HG02571 (cell line): ENCODE data around the gene DENND11.
A peak's percentile ranks its signal among the peaks of the same experiment; 100 is the strongest.
"Not testable (repeated sequence)": the region's sequence is repeated elsewhere in the genome, so short reads cannot be mapped to it uniquely, and the experiment has no call there.

Experiments
- ATAC-seq: cut with Tn5 transposase; IDR thresholded peaks from one replicate; pipeline ENCODE4 v1.9.1; 2021; ENCODE audit warnings: mild to moderate bottlenecking, moderate library complexity; ENCODE audit not compliant: unreplicated experiment

DENND11 gene

DNA sequence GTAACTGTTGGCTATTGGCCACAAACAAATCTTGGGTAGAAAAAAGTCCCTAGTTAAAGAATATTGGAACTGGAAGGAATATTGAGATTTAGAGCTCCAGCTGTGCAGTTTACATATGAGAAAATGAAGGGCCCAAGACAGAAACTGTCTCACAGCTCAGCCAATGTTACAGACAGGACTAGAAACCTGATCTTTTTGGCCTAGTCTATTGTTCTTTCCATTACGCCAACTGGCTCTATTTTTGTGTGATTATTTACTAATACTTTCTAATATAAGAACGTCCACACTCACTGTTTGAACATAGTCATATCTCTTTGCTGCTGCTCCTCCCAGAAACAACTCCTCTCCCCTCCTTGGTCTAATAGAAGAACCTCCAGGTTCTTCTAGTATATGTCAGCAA, 7.4 kb upstream of the DENND11 start:
- ATAC-seq = no peak

DNA sequence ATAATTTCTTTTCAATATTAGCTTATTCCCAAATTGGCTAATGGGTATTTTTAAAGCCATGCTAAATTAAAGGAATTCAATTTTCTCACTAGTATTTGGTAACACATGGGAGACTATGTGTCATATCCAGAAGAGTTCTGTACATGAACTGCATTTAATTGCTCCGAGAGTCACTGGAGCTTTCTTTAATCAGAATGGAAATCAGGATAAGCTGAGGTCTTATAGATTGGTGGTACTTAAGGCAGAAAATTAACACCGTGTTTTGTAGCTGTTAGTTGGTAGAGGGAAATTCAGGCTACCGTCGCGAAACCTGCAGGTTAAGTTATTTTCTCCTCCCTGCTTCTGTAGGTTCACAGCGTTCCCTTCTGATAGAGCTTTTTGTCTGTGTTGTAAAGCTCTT, 6.4 kb upstream of the DENND11 start, which contains the start of gene WEE2:
WEE2 (plus strand) TSS at position 3 of the 400 bp plus-strand sequence. CDS start 406 bp downstream, outside the sequence.
- ATAC-seq = no peak

DNA sequence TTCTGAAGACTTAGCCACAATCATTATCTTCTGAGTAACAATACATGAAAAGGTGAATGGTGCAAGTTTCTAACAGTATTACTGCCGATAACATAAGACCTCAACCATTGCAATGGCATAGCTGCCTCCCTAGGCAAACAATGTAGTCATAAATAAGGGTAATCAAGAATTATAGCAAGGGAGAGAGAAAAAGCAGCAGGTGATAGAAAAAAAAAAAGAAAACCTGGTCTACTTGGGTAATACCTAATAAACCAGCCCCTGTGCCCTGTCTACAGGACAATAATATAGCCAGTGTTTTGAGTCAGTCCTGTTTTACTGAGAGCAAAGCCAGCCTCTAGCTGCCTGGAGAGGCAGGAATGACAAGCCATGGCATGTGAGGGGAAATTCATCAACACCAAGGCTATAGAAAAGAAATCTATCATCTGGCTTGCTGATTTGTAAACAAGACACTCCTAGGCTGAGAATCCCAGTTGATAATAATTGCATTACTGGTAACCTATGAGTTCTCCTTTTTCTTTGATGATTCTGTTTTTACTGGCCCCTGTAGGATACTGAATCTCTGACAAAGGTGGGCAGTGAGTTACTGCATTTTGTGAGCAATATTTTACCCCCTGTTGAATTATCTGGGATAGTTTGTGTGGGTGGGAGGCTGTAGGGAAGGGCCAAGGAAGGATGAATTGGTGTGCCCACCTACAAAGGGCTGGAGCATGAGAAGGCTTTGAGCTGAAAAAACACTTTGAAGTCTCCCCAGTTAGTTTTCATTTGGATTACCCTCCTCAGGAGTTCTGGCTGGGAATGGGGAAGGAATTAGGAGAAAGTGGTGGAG, 4.5 kb upstream of the DENND11 start:
- no peak for ATAC-seq

DNA sequence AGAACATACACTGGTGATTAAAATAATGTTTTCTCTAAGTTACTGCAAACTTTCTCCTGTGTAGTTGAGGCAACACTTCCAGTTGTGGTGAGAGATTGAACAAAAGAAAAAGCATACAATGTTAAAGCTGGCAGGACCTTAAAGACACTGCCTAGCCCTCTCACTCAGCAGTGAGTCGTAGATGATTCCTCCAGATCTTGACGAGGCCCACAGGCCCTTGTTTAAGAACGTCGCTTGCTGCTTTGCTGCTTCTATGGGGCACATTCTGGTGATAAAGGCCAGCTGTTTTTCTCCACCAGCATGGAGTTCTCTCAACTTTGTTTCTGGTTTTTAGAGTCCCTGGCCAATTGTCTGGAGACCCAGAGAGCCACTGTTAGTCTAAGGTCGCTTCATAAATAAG, 2.8 kb upstream of the DENND11 start:
- ATAC-seq = no peak

GRCh38 chr7:141704112-141704511, 2.1 kb upstream of the DENND11 start:
- no peak for ATAC-seq

- ATAC-seq = no peak
These were observed 926 bp upstream of the DENND11 start for GRCh38 chr7:141702892-141703291.

GRCh38 chr7:141701489-141702046, 398 bp downstream of the DENND11 start:
- ATAC-seq = peak; percentile 79

GRCh38 chr7:141700848-141701371, 1.1 kb downstream of the DENND11 start:
- ATAC-seq = peak; percentile 18

DNA sequence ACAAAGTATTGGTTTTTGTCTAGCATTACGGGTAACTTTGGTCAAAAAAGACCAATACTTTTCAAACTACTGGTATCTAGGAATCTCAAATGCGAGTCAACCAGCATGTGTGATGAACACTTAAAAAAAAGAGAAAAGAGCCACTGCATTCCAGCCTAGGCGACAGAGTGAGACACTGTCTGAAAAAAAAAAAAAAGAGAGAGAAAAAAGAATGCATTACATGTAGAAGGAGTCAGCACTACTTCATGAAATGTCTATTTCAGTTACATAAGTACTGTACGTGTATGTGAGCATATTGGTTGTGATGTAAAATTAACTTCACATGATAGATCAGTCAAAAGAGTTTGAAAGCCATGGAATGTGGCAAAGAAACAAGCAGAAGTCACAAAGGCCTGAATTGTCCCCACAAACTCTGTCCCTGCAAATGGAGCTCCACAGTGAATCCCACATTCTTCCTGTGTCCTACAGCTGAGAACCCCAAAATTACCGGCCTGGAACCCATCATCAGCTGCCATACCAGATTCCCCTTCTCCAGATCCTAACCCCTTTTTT, 1.6 kb downstream of the DENND11 start:
- ATAC-seq = no peak

GRCh38 chr7:141699860-141700259, 2.1 kb downstream of the DENND11 start:
- ATAC-seq = no peak

DNA sequence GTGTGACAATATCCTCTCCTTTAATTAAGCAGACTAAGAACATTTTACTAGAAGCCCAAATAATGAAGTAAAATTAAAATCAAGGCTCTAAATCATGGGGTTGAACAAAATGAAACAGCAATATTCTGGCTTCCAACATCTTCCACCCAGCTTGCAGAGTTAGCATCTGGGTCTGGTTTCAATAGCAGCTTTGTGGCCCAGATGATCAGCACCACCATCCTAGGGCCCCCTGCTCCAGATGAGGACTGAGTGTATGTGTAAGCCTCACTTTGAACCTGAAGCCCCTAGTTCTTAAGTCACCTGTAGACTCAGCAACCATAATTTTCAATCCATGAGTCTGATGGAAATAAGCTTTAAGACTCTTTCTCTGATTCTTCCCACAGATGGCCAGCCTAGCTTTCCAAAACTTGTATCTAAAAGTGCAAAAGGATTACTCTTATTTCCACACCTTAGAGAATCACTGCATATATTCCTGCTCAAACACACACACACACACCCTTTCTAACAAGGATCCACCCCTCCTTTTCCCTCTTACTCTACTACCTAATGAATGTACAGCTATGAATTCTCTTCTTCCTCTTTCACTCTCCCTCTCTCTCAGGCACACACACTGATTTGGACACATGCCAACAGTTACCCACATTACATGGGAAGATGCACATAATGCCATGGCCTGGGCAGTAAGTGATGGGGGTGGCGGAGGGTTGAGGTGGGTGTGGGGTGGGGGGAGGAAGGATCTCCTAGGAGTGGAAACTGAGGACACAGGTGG, 3.5 kb downstream of the DENND11 start:
- no peak for ATAC-seq

DNA sequence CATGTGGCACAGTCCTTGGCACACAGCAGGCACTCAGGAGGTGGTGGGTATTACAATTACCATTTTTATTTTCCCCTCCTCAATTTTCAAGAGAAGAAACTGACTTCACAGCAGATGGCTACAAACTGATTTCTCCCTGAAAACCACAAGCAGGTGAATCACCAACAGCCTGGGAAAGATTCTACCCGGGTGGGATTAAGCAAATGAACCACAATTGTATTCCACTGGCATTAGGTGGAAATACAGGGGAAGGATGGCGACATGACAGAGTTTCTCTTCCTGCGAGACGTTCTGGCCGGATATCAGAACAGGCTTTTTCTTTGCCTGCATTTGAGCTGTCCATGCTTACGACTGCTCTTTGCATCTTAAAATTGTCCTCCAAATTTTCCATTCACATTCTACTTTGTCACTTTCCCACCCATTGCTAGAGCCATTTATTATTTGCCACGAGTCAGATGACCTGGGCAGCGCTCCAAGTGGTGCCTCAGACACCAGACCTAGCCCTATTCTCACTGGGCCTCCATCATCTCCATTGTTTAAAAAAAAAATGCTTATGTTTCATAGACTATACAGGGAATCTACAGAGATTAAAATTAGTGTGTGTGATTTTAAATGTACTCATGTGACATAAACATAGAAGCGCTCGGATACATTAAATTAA, 4.6 kb downstream of the DENND11 start:
- no peak for ATAC-seq

DNA sequence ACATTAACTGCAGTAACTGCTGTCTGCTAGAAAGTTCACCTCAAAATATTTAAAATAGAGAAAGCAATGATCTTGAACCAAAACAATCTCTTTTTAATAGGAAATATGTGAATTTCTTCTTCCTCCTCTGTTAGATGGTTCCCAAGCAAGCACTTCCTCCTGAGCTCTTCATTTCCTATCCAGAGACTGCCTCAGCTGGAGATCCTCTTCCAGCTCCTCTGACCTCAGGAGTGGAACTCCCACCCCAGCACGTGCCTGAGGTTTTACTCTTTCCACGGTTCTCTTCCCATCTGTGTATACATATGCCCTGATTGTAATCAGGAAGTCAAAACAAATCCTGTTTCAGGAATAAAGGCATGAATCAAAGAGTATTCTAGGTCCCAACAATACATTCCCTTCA, 5.6 kb downstream of the DENND11 start:
- no peak for ATAC-seq

- ATAC-seq = no peak
These were observed 6.1 kb downstream of the DENND11 start for GRCh38 chr7:141695803-141696289.

DNA sequence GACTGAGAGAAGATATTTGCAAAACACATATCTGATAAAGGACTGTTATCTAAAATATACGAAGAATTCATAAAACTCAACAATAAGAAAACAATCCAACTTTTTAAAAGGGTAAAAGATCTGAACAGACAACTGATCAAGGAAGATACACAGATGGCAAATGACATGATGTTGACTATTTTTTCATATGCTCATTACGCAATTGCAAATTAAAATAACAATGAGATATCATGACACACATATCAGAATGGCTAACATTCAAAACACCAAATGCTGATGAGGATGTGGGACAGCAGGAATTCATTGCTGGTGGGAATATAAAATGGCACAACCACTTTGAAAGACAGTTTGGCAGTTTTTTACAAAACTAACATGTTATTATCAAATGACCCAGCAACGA, 8.9 kb downstream of the DENND11 start:
- no peak for ATAC-seq

DNA sequence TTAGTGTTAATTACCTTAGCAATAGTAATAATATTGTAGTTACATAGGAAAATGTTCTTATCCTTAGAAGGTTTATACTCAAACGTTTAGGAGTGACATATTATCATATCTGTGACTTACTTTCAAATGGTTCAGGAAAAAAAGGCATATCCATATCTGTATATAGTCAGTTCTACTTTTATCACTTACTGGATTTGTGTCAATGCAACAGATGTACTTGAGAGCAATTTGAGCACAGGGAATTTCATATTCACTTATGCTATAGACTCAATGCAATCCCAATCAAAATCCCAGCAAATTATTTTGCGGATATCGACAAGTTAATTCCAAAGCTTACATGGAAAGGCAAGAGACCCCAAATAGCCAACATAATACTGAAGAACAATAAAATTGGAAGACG, 10.0 kb downstream of the DENND11 start:
- no peak for ATAC-seq

- ATAC-seq = no peak
These were observed 10.4 kb downstream of the DENND11 start for GRCh38 chr7:141691540-141691939.

- not testable (repeated sequence) for ATAC-seq
These were observed 12.7 kb downstream of the DENND11 start for GRCh38 chr7:141689072-141689825.

DNA sequence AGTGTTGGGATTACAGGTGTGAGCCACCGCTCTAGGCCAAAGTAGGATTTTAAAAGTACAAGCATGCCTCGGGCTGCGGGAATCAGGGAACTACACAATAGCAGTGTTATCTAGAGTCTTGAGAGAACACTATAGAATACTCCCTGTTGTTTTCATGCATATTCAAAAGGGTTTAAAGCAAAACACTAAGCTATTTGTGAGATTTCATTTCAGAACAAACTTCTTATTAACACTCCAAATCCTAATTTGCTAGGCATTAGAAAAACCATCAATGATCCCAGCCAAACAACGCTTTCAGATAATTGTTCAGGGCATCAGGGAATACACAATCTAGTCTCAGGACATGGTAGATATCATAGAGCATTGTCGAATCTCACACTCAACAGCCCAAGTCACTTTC, 13.9 kb downstream of the DENND11 start:
- no peak for ATAC-seq

GRCh38 chr7:141686670-141687069, 15.3 kb downstream of the DENND11 start:
- no peak for ATAC-seq
